HepG2 (cell line): ENCODE measurements around the gene HLA-F. TPM values are rescaled to one million over a fixed set of nuclear protein-coding genes. Genes with fewer than 3 reads are reported as not detected.

ENCODE experiments used
- ATAC-seq: fragments of 200-7000 bp; cut with Tn5 transposase; 3 replicates; pipeline ENCODE4 v1.9.1; 2020; ENCODE audit warnings: mild to moderate bottlenecking, moderate library complexity
- BruUV-seq: library from RNA; stranded (reverse); fragments of 400-500 nt; replicated peaks from 2 replicates; lab custom pipeline; 2021; lab: Mats Ljungman, UMichigan
- CTCF ChIA-PET: fragments of 300-600 bp; formaldehyde crosslinking; extraction: SDS; loops from one replicate; lab custom pipeline; 2021; ENCODE audit warnings: low total read pairs, inconsistent platforms, low intra/inter-chr PET ratio; lab: Yijun Ruan, JAX
- POLR2A ChIA-PET: fragments of 350-600 bp; sonication (Branson Sonifier 250); formaldehyde crosslinking; loops from one replicate; lab custom pipeline; 2020; ENCODE audit warnings: antibody characterized with exemption, inconsistent platforms; lab: Yijun Ruan, JAX
- DNase-seq: peaks from one replicate; pipeline ENCODE4 v3.0.0-alpha.2; 2015; ENCODE audit warnings: low spot score
- FAIRE-seq: peaks from 3 replicates; lab custom pipeline; 2011; peaks lifted over from hg19 to GRCh38; lab: Jason Lieb, UNC
- H2AFZ ChIP-seq: one replicate; pipeline ENCODE4 v1.6.1; 2011; ENCODE audit warnings: low read length, inconsistent platforms
- H3K27ac ChIP-seq: fragments of 300-600 bp; 3 replicates; pipeline ENCODE4 v1.8.0; 2011; ENCODE audit warnings: mixed run types, mild to moderate bottlenecking, mixed read lengths, low read length, inconsistent platforms; ENCODE audit not compliant: insufficient read depth; ENCODE audit errors: extremely low read length
- H3K27me3 ChIP-seq, 2 experiments: fragments of 200-600 bp in 1 of 2; 2 replicates in 1 of 2; 3 replicates in 1 of 2; pipeline versions ENCODE4 v1.6.0 to v1.8.0; 2011; ENCODE audit warnings: low read length in 2 of 2, mild to moderate bottlenecking in 2 of 2, moderate library complexity in 2 of 2, inconsistent platforms in 1 of 2; ENCODE audit not compliant: insufficient read depth in 2 of 2, control insufficient read depth in 1 of 2
- H3K36me3 ChIP-seq, 2 experiments: fragments of 200-600 bp in 1 of 2; replicated peaks in 1 of 2; 2 replicates in 1 of 2; 3 replicates in 1 of 2; pipeline versions ENCODE4 v1.5.1 to v1.8.0; 2011; ENCODE audit warnings: low read length in 2 of 2, inconsistent platforms in 1 of 2; ENCODE audit not compliant: insufficient read depth in 2 of 2, control insufficient read depth in 1 of 2
- H3K4me1 ChIP-seq: 2 replicates; pipeline ENCODE4 v1.5.1; 2012; ENCODE audit warnings: low read length, inconsistent platforms; ENCODE audit not compliant: insufficient read depth
- H3K4me2 ChIP-seq: 2 replicates; pipeline ENCODE4 v1.6.0; 2011; ENCODE audit warnings: low read depth, low read length, inconsistent platforms
- H3K4me3 ChIP-seq, 3 experiments: fragments of 200-600 bp in 1 of 3; sonication (generic), shearing (Covaris generic) in 1 of 3; replicated peaks in 1 of 3; 2 replicates each; pipeline ENCODE4 v1.5.1; 2011 to 2016; ENCODE audit warnings: low read length in 3 of 3, inconsistent platforms in 2 of 3, low read depth in 2 of 3, mild to moderate bottlenecking in 2 of 3, control low read depth in 1 of 3, mixed read lengths in 1 of 3; ENCODE audit not compliant: insufficient read depth in 1 of 3
- H3K79me2 ChIP-seq: one replicate; pipeline ENCODE4 v1.6.1; 2011; ENCODE audit warnings: low read length, inconsistent platforms; ENCODE audit not compliant: insufficient read depth
- H3K9ac ChIP-seq: 2 replicates; pipeline ENCODE4 v1.6.0; 2011; ENCODE audit warnings: mild to moderate bottlenecking, low read depth, low read length, inconsistent platforms; ENCODE audit not compliant: insufficient read depth
- H3K9me3 ChIP-seq: 2 replicates; pipeline ENCODE4 v1.5.1; 2012; ENCODE audit warnings: mild to moderate bottlenecking, low read length
- H4K20me1 ChIP-seq: 2 replicates; pipeline ENCODE4 v1.6.0; 2011; ENCODE audit warnings: inconsistent platforms, mild to moderate bottlenecking, low read length, moderate library complexity; ENCODE audit not compliant: insufficient read depth
- ATRX ChIP-seq: sonication (generic); formaldehyde crosslinking; IDR thresholded peaks from 2 replicates; pipeline ENCODE4 v1.4.0; 2020; ENCODE audit warnings: missing genetic modification reagents, borderline replicate concordance
- HOXA5 ChIP-seq: sonication (generic); formaldehyde crosslinking; IDR thresholded peaks from 2 replicates; pipeline ENCODE4 v1.4.0; 2020; ENCODE audit warnings: missing genetic modification reagents
- JUN ChIP-seq: sonication (generic); formaldehyde crosslinking; IDR thresholded peaks from 2 replicates; pipeline ENCODE4 v1.4.0; 2020; ENCODE audit warnings: mild to moderate bottlenecking, missing genetic modification reagents
- NR2F1 ChIP-seq, 2 experiments: fragments of 450-650 bp in 1 of 2; formaldehyde crosslinking in 1 of 2; IDR thresholded peaks; 2 replicates each; pipeline versions ENCODE4 v1.5.0 to v1.6.1; 2016 to 2020; ENCODE audit warnings: mild to moderate bottlenecking in 1 of 2, missing compliant biosample characterization in 1 of 2, missing genetic modification reagents in 1 of 2, moderate library complexity in 1 of 2
- RXRB ChIP-seq: IDR thresholded peaks from 2 replicates; pipeline ENCODE4 v1.6.1; 2016; ENCODE audit warnings: borderline replicate concordance, missing genetic modification reagents, missing compliant biosample characterization
- SMC3 ChIP-seq: IDR thresholded peaks from 2 replicates; pipeline ENCODE4 v1.6.1; 2011; ENCODE audit warnings: low read length, improper control_type of control experiment
- ZNF136 ChIP-seq: sonication (generic); formaldehyde crosslinking; IDR thresholded peaks from 2 replicates; pipeline ENCODE4 v1.8.1; 2022; ENCODE audit warnings: low read depth, mild to moderate bottlenecking, moderate library complexity, missing genetic modification reagents
- WGBS: methylation state at CpG from one replicate; pipeline ENCODE4 v1.1.6; 2017; ENCODE audit warnings: low lambda C conversion rate; 5-methylcytosine and 5-hydroxymethylcytosine counted together
- in situ Hi-C: cut with HindIII; loops from 2 replicates; pipeline ENCODE4 v1.10.0; 2017; ENCODE audit warnings: low pct_unique_long_range_greater_than_20kb; ENCODE audit not compliant: extremely low pct_ligation_motif_present
- intact Hi-C: fragments of 100-400 bp; cut with micrococcal nuclease; formaldehyde crosslinking; loops from one replicate; pipeline ENCODE4 v1.10.0; 2022; ENCODE audit not compliant: unreplicated experiment
- polyA plus RNA-seq, 8 experiments: library from polyadenylated mRNA; depleted of rRNA in 3 of 8; stranded (reverse) in 7 of 8; unstranded in 1 of 8; fragments of >200 nt; fragmentation: Illumina TruSeq in 4 of 8; extraction: Trizol in 4 of 8; gene quantifications; 2 replicates each; pipeline versions ENCODE4 v1.2.1 to v1.2.3, GENCODE V29; 2011 to 2016; ENCODE audit warnings: low read depth in 4 of 8, missing spikeins in 1 of 8, mixed read lengths in 1 of 8; ENCODE audit not compliant: insufficient read depth in 1 of 8
- total RNA-seq, 5 experiments: library from RNA; depleted of rRNA; stranded (reverse); fragments of >200 nt; fragmentation: Illumina TruSeq; extraction: Trizol; gene quantifications; 2 replicates each; pipeline ENCODE4 v1.2.3, GENCODE V29; 2016; ENCODE audit warnings: low read depth in 1 of 5
- TF ChIP-seq, protein P1 (sequence below): sonication (generic); formaldehyde crosslinking; IDR thresholded peaks from 2 replicates; pipeline ENCODE4 v1.8.0; 2022; ENCODE audit warnings: mild to moderate bottlenecking, missing genetic modification reagents, moderate library complexity
- TF ChIP-seq, protein P2 (sequence below): sonication (generic); formaldehyde crosslinking; conservative IDR thresholded peaks from 2 replicates; pipeline ENCODE4 v1.8.1; 2023; ENCODE audit warnings: missing genetic modification reagents
- TF ChIP-seq, protein P3 (sequence below): sonication (generic); formaldehyde crosslinking; IDR thresholded peaks from 2 replicates; pipeline ENCODE4 v1.8.1; 2023; ENCODE audit warnings: mild to moderate bottlenecking, moderate library complexity, missing genetic modification reagents

Gene HLA-F
- total and polyA plus RNA-seq, 2 of the 13 experiments (the other 11 are each of a cell fraction or from before 2014, with no cell fraction given): 6.0 to 6.1 TPM

DNA sequence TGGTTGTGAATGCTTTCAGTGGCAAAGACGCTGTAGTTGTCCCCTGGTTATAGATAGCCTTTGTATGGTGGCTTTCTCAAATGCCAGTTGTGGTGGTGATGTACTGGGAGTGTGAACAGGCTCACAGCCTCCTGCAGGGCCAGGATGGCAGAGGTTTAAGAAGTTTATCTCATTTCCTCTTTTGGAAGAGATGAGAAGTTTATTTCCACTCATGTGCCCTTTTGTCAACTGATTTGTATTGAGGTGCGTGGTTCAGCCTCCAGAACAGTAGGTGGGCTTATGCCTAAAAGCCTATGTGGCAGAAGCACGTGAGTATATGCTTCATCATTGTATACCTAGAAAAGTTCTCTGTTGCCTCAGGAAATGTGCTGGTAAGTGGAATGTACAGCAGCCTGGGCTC is 28.6 kb upstream of the HLA-F start:
- ChIA-PET POLR2A (no interaction called here), CTCF (no interaction called here)
- H3K36me3 ChIP-seq: no peaks in the 10 kb centered on the region
- TF ChIP-seq, protein P1, sequence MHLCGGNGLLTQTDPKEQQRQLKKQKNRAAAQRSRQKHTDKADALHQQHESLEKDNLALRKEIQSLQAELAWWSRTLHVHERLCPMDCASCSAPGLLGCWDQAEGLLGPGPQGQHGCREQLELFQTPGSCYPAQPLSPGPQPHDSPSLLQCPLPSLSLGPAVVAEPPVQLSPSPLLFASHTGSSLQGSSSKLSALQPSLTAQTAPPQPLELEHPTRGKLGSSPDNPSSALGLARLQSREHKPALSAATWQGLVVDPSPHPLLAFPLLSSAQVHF (CRISPR knock-in tag): no peak
- TF ChIP-seq ZNF136 (CRISPR knock-in tag): no peak
- H3K27ac ChIP-seq: no peak overlapping the region
- H3K27me3 ChIP-seq: no peaks in the 10 kb centered on the region
- BruUV-seq: no TSS peak
- DNase-seq (no peak), ATAC-seq (no peak), FAIRE-seq (no peak)
- no peak overlapping the region for H3K4me2 ChIP-seq
- H3K9me3 ChIP-seq: 0 out of 2 replicates have a peak, but pooled peaks cover 6% of the 10 kb centered on the region
- no peaks in the 10 kb centered on the region for H3K4me1 ChIP-seq
- no peak overlapping the region for H2AFZ ChIP-seq
- intact Hi-C loops: no loop called here
- H3K79me2 ChIP-seq: no peaks in the 10 kb centered on the region
- no peaks in the 10 kb centered on the region for H4K20me1 ChIP-seq
- H3K4me3 ChIP-seq: no peak overlapping the region
- no peak overlapping the region for H3K9ac ChIP-seq
- in situ Hi-C loops: no loop called here
- 2% methylated on average over 3 of the region's 3 CpGs for WGBS

DNA sequence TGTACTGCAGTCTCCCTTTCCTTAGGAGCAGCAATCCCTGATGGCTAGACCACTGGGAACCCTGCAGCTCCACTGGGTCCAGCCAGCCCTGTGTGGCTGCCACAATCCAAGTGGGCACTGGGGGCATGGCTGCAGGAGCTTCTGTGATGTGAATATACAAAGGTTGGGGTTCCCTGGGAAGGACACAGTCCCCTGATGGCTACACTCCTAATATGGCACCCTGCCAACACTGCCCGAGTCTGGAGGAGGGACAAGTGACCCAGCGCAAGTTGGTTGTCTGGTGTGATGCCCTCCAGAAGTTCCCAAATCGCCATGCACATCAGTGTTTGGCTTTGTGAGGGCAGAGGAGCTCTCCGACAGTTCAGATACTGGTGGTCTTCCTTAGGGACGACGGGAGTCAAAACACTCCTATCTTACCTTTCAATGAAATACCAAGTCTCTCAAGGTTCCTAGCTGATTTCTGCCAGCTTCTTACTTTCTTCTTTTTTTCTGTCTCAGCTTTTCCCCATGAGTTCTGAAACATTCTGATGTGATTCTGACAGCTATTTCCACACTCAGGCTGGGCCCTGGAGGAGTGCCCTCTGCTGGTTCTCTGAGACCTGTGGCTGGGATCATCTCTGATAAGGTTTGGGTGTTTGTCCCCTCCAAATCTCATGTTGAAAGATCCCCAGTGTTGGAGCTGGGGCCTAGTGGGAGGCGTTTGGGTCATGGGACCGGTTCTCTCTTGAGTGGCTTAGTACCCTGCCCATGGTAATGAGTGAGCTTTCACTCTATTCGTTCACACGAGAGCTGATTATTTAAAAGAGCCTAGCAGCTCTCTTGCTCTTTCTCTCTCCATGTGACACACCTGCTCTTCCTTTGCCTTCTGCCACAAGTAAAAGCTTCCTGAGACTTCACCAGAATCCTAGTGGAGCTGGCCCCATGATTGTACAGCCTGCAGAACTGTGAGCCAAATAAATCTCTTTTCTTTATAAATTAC is 26.8 kb upstream of the HLA-F start:
- no peak overlapping the region for H3K4me2 ChIP-seq
- no peak overlapping the region for H2AFZ ChIP-seq
- BruUV-seq: no TSS peak
- no peaks in the 10 kb centered on the region for H3K79me2 ChIP-seq
- H4K20me1 ChIP-seq: no peaks in the 10 kb centered on the region
- H3K36me3 ChIP-seq: no peaks in the 10 kb centered on the region
- H3K27ac ChIP-seq: no peak overlapping the region
- in situ Hi-C loops: no loop called here
- no peak overlapping the region for H3K4me3 ChIP-seq
- no peaks in the 10 kb centered on the region for H3K4me1 ChIP-seq
- intact Hi-C loops: loop anchor here (2.0 kb wide), 1 partner anchor 46 kb away; no protein-coding TSS in a partner anchor
- WGBS: 24% methylated on average over 10 of the region's 10 CpGs
- FAIRE-seq (peak; percentile 48), DNase-seq (no peak), ATAC-seq (peak; percentile 86)
- no peak overlapping the region for H3K9ac ChIP-seq
- 0 out of 2 replicates have a peak, but pooled peaks cover 6% of the 10 kb centered on the region for H3K9me3 ChIP-seq
- ChIA-PET POLR2A (no interaction called here), CTCF (interaction anchor here (1.7 kb wide), 1 partner anchor 48 kb away, joined by 8 read pairs; no protein-coding TSS in a partner anchor)
- no peaks in the 10 kb centered on the region for H3K27me3 ChIP-seq
- TF ChIP-seq RXRB (no peak), ATRX (CRISPR knock-in tag) (no peak), SMC3 (peak; percentile 15; the same call in 1 of the 2 replicates), JUN (no peak), HOXA5 (no peak), NR2F1 (CRISPR knock-in tag; IDR thresholded peaks at IDR 0.05) (no peak)
- TF ChIP-seq, protein P2, sequence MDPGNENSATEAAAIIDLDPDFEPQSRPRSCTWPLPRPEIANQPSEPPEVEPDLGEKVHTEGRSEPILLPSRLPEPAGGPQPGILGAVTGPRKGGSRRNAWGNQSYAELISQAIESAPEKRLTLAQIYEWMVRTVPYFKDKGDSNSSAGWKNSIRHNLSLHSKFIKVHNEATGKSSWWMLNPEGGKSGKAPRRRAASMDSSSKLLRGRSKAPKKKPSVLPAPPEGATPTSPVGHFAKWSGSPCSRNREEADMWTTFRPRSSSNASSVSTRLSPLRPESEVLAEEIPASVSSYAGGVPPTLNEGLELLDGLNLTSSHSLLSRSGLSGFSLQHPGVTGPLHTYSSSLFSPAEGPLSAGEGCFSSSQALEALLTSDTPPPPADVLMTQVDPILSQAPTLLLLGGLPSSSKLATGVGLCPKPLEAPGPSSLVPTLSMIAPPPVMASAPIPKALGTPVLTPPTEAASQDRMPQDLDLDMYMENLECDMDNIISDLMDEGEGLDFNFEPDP: 0 out of 2 replicates have a peak, but pooled peaks have one; percentile 18
- TF ChIP-seq, protein P3, sequence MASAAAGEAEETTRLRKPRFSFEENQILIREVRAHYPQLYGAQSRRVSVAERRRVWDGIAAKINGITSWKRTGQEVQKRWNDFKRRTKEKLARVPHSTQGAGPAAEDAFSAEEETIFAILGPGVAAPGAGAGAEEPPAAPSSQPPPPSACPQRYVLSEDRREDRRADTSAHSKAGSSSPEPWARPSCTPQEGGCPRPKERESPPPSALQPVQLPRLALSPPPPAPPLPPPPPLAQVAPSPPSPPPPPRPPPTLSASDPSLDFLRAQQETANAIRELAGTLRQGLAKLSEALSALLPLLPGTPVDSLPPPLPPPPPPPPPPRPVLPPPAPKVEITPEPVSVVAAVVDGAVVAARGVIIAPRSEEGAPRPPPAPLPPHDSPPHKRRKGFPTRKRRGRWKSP: 0 out of 2 replicates have a peak, but pooled peaks have one; percentile 29
